HG02943 (cell line): ENCODE measurements around the gene FAM76A.
"Not testable (repeated sequence)": the region's sequence is repeated elsewhere in the genome, so short reads cannot be mapped to it uniquely, and the experiment has no call there.

ENCODE experiments used
- ATAC-seq: cut with Tn5 transposase; IDR thresholded peaks from one replicate; pipeline ENCODE4 v1.9.1; 2021; ENCODE audit warnings: mild to moderate bottlenecking, low read depth, moderate library complexity; ENCODE audit not compliant: unreplicated experiment

FAM76A gene

GRCh38 chr1:27725374-27726172 lies at the start of gene FAM76A:
Gene FAM76A (plus strand): TSS chr1:27725961. CDS start chr1:27726081, 120 bp downstream.
- ATAC-seq = peak; percentile 94

GRCh38 chr1:27676410-27676809 lies 49.4 kb upstream of the FAM76A start:
- no peak for ATAC-seq

- no peak for ATAC-seq
These were observed 47.0 kb upstream of the FAM76A start for GRCh38 chr1:27678747-27679146.

GRCh38 chr1:27680225-27680791 lies 45.5 kb upstream of the FAM76A start:
- not testable (repeated sequence) for ATAC-seq

- ATAC-seq = not testable (repeated sequence)
These were observed 44.2 kb upstream of the FAM76A start for GRCh38 chr1:27681580-27681979.

GRCh38 chr1:27682351-27682944 lies 43.3 kb upstream of the FAM76A start:
- no peak for ATAC-seq

GRCh38 chr1:27684176-27684575 lies 41.6 kb upstream of the FAM76A start:
- no peak for ATAC-seq

GRCh38 chr1:27686223-27686990 lies 39.4 kb upstream of the FAM76A start:
- no peak for ATAC-seq

GRCh38 chr1:27687906-27688305 lies 37.9 kb upstream of the FAM76A start:
- ATAC-seq = no peak

- ATAC-seq = no peak
These were observed 36.2 kb upstream of the FAM76A start for GRCh38 chr1:27689423-27690173.

GRCh38 chr1:27690183-27690582 lies 35.6 kb upstream of the FAM76A start:
- ATAC-seq = no peak

GRCh38 chr1:27696835-27697234 lies 28.9 kb upstream of the FAM76A start:
- ATAC-seq = not testable (repeated sequence)

GRCh38 chr1:27704958-27705357 lies 20.8 kb upstream of the FAM76A start:
- no peak for ATAC-seq

- ATAC-seq = no peak
These were observed 20.2 kb upstream of the FAM76A start for GRCh38 chr1:27705545-27705944.

GRCh38 chr1:27710574-27710973 lies 15.2 kb upstream of the FAM76A start:
- ATAC-seq = no peak

- ATAC-seq = no peak
These were observed 12.5 kb upstream of the FAM76A start for GRCh38 chr1:27713139-27713725.

- ATAC-seq = no peak
These were observed 11.8 kb upstream of the FAM76A start for GRCh38 chr1:27713869-27714513.

- ATAC-seq = no peak
These were observed 9.4 kb upstream of the FAM76A start for GRCh38 chr1:27716262-27716895.
